ACC112 (cell line): Measurements from ENCODE around the gene BRD3OS.

Experiments
- H2AFZ ChIP-seq: fragments of 200-600 bp; sonication (generic); one replicate; pipeline ENCODE4 v1.6.0; 2017; ENCODE audit warnings: antibody characterized with exemption, low read length; ENCODE audit not compliant: unreplicated experiment
- H3K27ac ChIP-seq: fragments of 200-600 bp; sonication (generic); 2 replicates; pipeline ENCODE4 v1.5.1; 2014; ENCODE audit warnings: low read depth, mild to moderate bottlenecking, antibody characterized with exemption, low read length, moderate library complexity
- H3K27me3 ChIP-seq: fragments of 200-600 bp; sonication (generic); 2 replicates; pipeline ENCODE4 v1.6.1; 2014; ENCODE audit warnings: mild to moderate bottlenecking, antibody characterized with exemption, low read length, moderate library complexity, mixed read lengths; ENCODE audit not compliant: insufficient read depth
- H3K36me3 ChIP-seq: fragments of 200-600 bp; sonication (generic); 2 replicates; pipeline ENCODE4 v1.6.1; 2016; ENCODE audit warnings: mild to moderate bottlenecking, antibody characterized with exemption, low read length, moderate library complexity, mixed read lengths; ENCODE audit not compliant: insufficient read depth
- H3K4me1 ChIP-seq: fragments of 200-600 bp; sonication (generic); one replicate; pipeline ENCODE4 v1.6.1; 2016; ENCODE audit warnings: low read length, mixed read lengths; ENCODE audit not compliant: insufficient read depth, unreplicated experiment, control insufficient read depth
- H3K4me3 ChIP-seq: fragments of 200-600 bp; sonication (generic); 2 replicates; pipeline ENCODE4 v1.5.1; 2014; ENCODE audit warnings: mild to moderate bottlenecking, low read depth, low read length
- H3K79me2 ChIP-seq: fragments of 200-600 bp; sonication (generic); one replicate; pipeline ENCODE4 v1.6.0; 2016; ENCODE audit warnings: low read length; ENCODE audit not compliant: control insufficient read depth, unreplicated experiment, insufficient read depth

BRD3OS gene

DNA sequence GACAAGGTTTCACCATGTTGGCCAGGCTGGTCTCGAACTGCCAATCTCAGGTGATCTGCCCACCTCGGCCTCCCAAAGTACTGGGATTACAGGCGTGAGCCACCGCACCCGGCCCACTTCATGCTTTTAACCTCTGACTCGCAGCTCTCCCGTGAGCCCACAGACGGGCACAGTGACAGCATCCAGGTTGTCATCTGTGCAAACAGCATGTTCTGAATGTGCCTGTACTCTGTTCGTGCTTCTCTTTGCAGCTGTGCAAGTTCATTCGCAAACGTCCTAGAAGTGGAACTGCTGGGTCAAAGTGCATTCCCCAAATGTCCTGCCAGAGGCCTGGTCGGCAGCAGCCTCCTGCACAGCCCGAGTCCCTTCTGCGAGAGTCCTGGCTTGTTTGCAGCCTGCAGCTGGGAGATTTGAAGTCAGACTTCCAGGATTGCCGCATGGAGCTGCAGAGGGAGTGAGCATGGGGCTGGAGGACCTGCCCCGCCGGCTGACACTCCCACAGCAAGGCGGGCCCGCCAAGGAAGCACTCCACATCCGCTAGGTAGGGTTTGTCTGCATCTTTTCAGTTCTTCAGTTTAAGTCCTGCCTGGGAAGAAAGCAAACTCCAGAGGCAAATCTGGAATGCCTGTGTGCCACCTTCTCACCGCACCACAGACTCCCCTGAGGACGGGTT, 3.4 kb downstream of the BRD3OS start:
- H3K4me1 ChIP-seq = no peaks in the 10 kb centered on the region
- no peaks in the 10 kb centered on the region for H3K27me3 ChIP-seq
- peaks cover 12% of the 10 kb centered on the region for H3K36me3 ChIP-seq
- H3K79me2 ChIP-seq = no peaks in the 10 kb centered on the region
- no peak overlapping the region for H2AFZ ChIP-seq
- no peak overlapping the region for H3K27ac ChIP-seq
- H3K4me3 ChIP-seq = no peak overlapping the region

- H3K4me3 ChIP-seq = no peak overlapping the region
- H2AFZ ChIP-seq = no peak overlapping the region
- H3K27me3 ChIP-seq = no peaks in the 10 kb centered on the region
- no peak overlapping the region for H3K27ac ChIP-seq
- H3K36me3 ChIP-seq = peaks cover 12% of the 10 kb centered on the region
- no peaks in the 10 kb centered on the region for H3K4me1 ChIP-seq
- no peaks in the 10 kb centered on the region for H3K79me2 ChIP-seq
Measured at GRCh38 chr9:134029248-134030226, 4.3 kb downstream of the BRD3OS start.

GRCh38 chr9:134030821-134031470, 5.7 kb downstream of the BRD3OS start:
- no peaks in the 10 kb centered on the region for H3K4me1 ChIP-seq
- no peaks in the 10 kb centered on the region for H3K79me2 ChIP-seq
- H3K27me3 ChIP-seq = no peaks in the 10 kb centered on the region
- no peak overlapping the region for H3K4me3 ChIP-seq
- no peak overlapping the region for H3K27ac ChIP-seq
- peaks cover 26% of the 10 kb centered on the region for H3K36me3 ChIP-seq
- no peak overlapping the region for H2AFZ ChIP-seq

- Histone ChIP-seq H3K27ac (no peak overlapping the region), H3K79me2 (no peaks in the 10 kb centered on the region), H2AFZ (no peak overlapping the region), H3K4me3 (no peak overlapping the region), H3K36me3 (peaks cover 30% of the 10 kb centered on the region), H3K4me1 (no peaks in the 10 kb centered on the region), H3K27me3 (no peaks in the 10 kb centered on the region)
Measured at GRCh38 chr9:134031783-134032182, 6.5 kb downstream of the BRD3OS start.

- no peaks in the 10 kb centered on the region for H3K4me1 ChIP-seq
- no peak overlapping the region for H2AFZ ChIP-seq
- H3K27ac ChIP-seq = no peak overlapping the region
- H3K36me3 ChIP-seq = peaks cover 30% of the 10 kb centered on the region
- no peak overlapping the region for H3K4me3 ChIP-seq
- H3K79me2 ChIP-seq = no peaks in the 10 kb centered on the region
- no peaks in the 10 kb centered on the region for H3K27me3 ChIP-seq
Measured at GRCh38 chr9:134032456-134033222, 7.4 kb downstream of the BRD3OS start.

GRCh38 chr9:134033516-134034214, 8.4 kb downstream of the BRD3OS start:
- Histone ChIP-seq H2AFZ (no peak overlapping the region), H3K4me1 (no peaks in the 10 kb centered on the region), H3K27ac (no peak overlapping the region), H3K4me3 (no peak overlapping the region), H3K27me3 (no peaks in the 10 kb centered on the region), H3K36me3 (peaks cover 41% of the 10 kb centered on the region), H3K79me2 (no peaks in the 10 kb centered on the region)

DNA sequence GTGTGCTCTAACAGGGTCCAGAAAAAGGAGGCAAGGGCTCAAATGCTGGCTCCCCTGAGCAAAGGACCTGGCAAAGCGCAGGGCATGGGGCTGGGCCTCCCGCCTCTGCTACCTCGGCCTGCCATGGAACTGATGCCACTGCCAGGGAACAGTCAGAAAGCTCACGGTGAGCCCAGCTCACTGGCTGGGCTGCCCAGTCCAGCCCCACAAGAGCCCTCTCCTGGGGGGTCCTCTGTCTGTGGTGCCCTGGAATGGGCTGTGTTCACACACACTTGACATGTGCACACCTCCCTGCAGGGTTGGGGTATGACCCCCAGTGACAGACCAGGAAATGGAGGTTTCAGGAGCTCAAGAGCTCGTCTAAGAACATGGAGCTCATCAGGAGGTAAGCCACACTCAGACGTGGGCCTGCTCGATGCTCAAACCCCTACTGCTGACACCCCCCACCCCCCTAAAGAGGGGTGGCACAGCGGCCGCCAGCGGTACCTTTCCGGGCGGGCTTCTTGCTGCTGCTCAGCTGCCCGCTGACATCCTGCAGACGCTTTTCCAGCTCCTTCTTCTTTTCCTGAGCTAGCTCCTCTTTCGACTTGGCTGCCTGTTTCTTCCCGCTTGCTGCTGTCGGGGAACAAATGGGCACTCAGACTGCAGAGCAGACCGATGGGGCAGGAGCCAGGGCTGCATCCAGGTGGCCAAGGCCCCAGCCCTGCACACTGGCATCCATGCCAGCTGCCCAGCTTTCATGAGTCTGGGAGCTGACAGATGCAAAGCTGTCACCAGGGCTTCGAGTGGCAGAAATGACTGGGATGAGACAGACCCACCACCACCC, 9.1 kb downstream of the BRD3OS start:
- no peaks in the 10 kb centered on the region for H3K4me1 ChIP-seq
- H3K79me2 ChIP-seq = no peaks in the 10 kb centered on the region
- H3K27ac ChIP-seq = no peak overlapping the region
- peaks cover 48% of the 10 kb centered on the region for H3K36me3 ChIP-seq
- H2AFZ ChIP-seq = no peak overlapping the region
- H3K27me3 ChIP-seq = no peaks in the 10 kb centered on the region
- no peak overlapping the region for H3K4me3 ChIP-seq

DNA sequence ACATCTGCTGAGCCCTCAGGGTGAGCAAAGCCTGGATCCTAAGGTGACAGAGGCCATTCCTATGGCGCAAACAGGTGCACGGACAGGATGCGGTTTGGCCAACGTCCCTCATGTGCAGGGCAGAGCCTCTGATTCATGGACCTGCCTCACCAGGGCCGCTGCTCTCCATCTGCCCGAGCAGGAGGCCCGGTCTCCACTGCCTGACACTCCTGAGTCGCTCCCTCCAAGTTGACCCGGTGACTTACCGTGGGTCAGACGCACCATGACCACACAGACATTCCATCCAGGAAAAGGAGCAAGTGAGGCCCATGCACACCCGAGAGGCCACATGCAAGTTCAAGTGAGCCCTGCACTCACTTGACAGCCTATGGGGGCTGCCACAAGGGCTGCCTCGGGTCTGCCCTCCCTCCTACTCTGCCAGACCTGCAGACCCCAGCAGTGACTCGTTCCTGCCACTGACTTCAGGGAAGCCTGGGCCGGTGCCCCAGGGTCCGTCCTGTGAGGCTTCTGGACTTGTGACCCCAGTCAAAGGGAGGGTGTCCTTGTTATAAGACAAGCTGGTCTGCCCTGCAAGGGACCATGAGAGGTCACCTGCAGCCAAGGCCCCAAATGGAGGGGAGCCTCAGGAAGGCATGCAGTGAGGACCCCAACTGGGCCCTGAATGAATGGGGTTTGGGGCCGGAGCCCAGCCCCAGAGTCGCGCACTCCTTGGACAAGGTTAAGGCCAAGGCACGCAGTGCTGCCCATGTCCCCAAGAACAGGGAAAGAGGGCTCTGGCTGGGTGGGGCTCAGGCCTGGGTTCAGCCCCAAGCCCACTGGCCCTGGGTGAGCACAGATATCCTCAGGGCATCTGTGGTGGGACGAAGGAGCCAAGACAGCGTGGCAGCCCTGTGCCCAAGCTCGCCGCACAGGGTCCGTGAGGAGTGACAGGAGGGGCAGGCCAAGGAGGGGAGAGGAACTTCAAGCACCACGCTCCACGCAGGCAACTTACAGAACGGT, 10.1 kb downstream of the BRD3OS start:
- H3K36me3 ChIP-seq = peaks cover 52% of the 10 kb centered on the region
- H3K27ac ChIP-seq = no peak overlapping the region
- no peaks in the 10 kb centered on the region for H3K4me1 ChIP-seq
- H3K79me2 ChIP-seq = no peaks in the 10 kb centered on the region
- no peaks in the 10 kb centered on the region for H3K27me3 ChIP-seq
- no peak overlapping the region for H2AFZ ChIP-seq
- H3K4me3 ChIP-seq = no peak overlapping the region
